GM12874 (cell line): ENCODE results near the gene ITIH5.

Source experiments
- TF ChIP-seq, protein P1 (sequence below): IDR thresholded peaks from 2 replicates; pipeline ENCODE4 v1.5.1; 2011; ENCODE audit warnings: low read depth, mild to moderate bottlenecking, control low read depth, low read length, moderate library complexity; ENCODE audit not compliant: insufficient read depth

Gene ITIH5

DNA sequence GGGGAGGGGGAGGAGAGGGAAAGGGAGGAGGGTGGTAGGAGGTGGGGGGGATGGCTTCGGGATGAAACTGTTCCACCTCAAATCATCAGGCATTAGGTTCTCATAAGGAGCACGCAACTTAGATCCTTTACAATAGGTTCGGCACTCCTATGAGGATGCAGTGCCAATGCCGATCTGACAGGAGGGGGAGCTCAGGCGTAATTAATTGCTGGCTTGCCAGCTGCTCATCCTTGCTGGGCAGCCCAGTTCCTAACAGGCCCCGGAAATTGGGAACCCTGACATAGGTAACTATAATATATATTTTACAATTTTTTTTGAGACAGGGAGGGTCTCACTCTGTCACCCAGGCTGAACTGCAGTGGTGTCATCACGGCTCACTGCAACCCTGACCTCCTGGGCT, 137.1 kb downstream of the ITIH5 start:
- TF ChIP-seq, protein P1, sequence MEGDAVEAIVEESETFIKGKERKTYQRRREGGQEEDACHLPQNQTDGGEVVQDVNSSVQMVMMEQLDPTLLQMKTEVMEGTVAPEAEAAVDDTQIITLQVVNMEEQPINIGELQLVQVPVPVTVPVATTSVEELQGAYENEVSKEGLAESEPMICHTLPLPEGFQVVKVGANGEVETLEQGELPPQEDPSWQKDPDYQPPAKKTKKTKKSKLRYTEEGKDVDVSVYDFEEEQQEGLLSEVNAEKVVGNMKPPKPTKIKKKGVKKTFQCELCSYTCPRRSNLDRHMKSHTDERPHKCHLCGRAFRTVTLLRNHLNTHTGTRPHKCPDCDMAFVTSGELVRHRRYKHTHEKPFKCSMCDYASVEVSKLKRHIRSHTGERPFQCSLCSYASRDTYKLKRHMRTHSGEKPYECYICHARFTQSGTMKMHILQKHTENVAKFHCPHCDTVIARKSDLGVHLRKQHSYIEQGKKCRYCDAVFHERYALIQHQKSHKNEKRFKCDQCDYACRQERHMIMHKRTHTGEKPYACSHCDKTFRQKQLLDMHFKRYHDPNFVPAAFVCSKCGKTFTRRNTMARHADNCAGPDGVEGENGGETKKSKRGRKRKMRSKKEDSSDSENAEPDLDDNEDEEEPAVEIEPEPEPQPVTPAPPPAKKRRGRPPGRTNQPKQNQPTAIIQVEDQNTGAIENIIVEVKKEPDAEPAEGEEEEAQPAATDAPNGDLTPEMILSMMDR = 0 out of 2 replicates have a peak, but pooled peaks have one; percentile 9

DNA sequence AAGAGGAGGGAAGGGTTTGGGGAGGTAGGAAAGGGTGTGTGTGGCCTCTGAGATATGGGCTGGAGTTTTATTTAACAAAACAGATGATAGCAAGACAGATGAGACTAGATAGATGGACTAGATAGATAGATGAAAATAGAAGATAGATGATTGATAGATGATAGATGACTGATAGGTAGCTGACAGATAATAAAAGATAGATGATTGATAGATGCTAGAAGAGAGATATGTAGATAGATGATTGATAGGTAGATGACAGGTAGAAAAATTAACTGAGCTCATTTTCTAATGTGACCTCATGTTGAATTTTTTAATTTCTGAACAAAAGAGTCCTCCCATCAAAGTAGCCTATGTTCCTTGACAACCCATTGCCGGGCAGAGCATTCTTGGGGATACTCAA, 139.3 kb downstream of the ITIH5 start:
- TF ChIP-seq, protein P1 = no peak

DNA sequence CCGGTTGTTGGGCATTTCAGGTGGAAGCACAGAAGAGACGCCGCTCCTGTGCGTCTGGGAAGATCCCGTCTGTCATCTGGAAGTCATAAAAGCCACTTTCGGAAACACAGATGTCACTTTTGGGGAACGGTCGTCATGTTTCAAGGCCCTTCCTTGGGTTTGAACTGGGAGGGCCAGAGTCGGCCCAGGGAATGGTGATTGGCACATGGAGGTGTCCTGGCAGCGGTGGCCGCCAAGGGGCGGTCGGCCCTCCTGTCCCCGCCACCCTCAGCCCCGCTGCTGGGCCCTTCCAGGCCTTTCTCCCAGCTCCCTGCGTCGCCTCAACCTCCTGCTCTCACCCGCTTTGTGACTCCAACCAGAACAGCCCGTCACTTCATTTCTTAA, 140.8 kb downstream of the ITIH5 start:
- TF ChIP-seq, protein P1 = no peak

DNA sequence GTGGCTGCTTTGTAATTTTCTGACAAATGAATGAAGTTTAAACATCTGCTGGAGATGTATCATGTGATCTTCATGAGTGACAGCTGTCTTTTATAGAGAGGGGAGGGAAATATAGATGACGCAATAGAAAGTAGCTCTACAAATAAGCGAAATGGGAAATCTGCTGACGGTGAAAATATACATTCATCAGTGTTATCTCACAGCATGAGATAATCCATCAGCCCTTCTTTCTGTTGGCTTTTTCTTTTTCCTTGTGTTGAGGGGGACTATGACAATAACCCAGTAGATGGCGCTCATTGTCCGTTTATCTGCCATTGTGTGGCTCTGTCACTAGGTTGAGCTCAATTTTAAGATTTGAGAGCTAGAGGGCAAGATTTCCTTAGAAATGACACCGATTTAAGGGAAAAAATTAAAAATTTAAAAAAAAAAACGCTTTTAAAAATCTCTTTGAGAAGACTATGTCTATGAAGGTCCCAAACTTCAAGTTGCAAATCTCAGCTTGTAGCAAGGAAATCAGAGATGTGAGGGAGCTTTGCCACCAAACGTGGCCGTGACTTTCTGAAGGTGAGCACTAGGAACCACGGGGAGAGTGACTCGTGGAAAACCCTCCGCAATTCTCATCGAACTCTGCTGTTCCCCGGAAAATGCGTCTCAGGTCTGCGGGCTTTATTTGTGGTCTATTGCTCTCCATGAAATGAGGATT, 141.3 kb downstream of the ITIH5 start:
- TF ChIP-seq, protein P1 = peak; percentile 46; the same call in 1 of the 2 replicates

DNA sequence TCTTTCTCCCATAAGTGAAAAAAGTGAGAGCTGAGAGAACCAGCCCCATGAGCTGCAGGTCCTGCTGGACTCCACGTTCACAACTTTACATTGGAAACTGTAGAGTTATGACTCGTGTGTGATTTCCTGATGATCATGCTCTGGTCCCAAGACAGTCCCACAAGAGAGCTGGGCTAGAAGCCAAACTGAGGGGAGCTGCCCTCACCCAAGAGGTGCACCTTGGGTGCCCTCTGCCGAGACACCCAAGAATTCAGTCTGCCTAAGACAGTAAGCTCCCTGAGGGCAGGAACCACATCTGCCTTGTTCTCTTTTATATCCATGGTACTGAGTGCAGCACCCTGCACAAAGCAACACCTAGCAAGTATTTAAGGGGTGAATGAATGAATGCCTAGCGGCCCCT, 143.1 kb downstream of the ITIH5 start:
- TF ChIP-seq, protein P1 = no peak

DNA sequence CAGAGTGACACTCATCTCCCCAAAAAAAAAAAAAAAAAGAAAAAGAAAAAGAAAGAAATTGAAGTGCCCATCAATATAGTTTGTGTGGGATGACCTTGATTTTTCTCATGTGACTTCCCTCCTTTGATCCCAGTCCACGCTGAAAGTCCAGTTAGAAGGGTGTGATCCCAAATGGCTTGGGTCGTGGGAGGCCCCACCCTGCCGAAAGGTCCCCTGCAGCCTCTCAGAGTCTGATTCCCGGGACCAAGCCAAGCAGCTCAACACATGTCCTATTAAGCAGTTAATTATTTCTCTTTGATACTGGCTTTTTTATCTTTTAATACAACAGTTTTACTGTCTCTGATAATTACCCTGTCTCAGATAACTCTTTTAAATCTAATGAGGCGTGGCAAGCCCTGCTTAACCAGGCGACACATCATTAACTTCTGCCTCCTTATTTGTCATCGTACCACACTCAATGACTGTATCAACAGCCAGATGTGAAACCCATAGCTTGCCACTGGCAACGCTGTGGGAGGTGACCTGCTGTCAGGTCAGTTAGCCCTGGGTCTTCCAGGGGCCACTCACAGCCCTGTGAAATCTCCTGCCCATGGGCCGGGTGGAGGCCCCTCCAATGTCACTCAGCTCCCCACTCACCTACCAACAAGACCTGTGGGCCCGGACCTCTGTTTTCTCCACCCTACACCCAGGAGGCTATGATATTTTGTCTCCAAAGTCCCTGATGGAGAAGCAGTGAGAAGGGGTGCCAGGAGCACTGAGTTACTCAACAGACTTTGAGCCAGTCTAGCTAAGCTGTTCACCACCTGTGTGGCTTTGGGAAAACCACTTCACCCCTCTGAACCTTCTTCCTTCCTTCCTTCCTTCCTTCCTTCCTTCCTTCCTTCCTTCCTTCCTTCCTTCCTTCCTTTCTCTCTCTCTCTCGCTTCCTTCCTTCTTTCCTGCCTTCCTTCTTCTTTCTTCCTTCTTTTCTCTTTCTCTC, 146.0 kb downstream of the ITIH5 start:
- TF ChIP-seq, protein P1 = no peak

DNA sequence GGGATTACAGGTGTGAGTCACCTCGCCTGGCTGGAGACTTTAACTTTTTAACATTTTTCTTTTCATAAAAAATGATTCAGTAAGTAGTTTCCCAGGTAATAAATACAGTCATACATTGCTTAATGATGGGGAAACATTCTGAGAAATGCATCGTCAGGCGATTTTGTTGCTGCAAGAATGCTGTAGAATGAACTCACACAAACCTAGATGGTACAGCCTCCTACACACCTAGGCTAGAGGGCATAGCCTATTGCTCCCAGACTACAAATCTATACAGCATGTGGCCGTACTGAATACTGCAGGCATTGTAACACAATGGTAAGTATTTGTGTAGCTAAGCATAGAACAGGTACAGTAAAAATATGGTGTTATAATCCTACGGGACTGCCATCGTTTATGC, 147.4 kb downstream of the ITIH5 start:
- TF ChIP-seq, protein P1 = no peak
